Neural cell (in vitro differentiated cells): ENCODE results near the gene MN1.

Experiments used
- POLR2AphosphoS5 ChIP-seq: IDR thresholded peaks from 2 replicates; pipeline ENCODE4 v1.6.1; 2012
- TAF1 ChIP-seq: IDR thresholded peaks from 2 replicates; pipeline ENCODE4 v1.6.1; 2012; ENCODE audit warnings: low read depth
- TF ChIP-seq, protein P1 (sequence below): fragments of 450-650 bp; IDR thresholded peaks from 2 replicates; pipeline ENCODE4 v1.5.1; 2014; ENCODE audit warnings: antibody characterized with exemption, mild to moderate bottlenecking, moderate library complexity; ENCODE audit not compliant: poor library complexity, severe bottlenecking
- TF ChIP-seq, protein P2 (sequence below): IDR thresholded peaks from 2 replicates; pipeline ENCODE4 v1.6.1; 2012; ENCODE audit warnings: borderline replicate concordance

DNA sequence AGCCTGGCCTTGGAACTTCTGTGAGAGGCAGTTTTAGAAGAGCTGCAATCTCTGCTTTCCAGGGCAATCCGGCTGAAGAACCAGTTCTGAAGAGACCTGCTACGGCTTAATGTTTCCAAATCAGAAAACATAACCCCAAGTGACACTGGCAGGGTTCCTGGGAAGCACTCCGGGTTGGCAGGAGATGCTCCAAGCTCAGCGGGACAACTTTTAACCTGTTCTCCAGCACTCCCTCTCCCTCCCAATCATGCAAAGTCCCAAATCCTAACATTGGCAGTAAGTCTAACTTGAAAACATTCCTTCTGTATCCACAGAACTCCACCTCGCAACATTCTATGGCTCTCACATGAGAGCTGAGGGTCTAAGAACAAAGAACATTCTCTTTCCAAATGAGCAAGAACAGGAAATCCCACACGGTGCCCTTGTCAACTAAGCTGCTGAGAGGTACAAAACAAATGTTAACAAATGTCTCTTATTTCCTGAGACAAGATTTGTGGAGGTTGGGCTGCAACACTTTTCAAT, 48.5 kb upstream of the MN1 start:
- TF ChIP-seq, protein P1, sequence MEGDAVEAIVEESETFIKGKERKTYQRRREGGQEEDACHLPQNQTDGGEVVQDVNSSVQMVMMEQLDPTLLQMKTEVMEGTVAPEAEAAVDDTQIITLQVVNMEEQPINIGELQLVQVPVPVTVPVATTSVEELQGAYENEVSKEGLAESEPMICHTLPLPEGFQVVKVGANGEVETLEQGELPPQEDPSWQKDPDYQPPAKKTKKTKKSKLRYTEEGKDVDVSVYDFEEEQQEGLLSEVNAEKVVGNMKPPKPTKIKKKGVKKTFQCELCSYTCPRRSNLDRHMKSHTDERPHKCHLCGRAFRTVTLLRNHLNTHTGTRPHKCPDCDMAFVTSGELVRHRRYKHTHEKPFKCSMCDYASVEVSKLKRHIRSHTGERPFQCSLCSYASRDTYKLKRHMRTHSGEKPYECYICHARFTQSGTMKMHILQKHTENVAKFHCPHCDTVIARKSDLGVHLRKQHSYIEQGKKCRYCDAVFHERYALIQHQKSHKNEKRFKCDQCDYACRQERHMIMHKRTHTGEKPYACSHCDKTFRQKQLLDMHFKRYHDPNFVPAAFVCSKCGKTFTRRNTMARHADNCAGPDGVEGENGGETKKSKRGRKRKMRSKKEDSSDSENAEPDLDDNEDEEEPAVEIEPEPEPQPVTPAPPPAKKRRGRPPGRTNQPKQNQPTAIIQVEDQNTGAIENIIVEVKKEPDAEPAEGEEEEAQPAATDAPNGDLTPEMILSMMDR = no peak
- TF ChIP-seq POLR2AphosphoS5 (no peak), TAF1 (no peak)
- TF ChIP-seq, protein P2, sequence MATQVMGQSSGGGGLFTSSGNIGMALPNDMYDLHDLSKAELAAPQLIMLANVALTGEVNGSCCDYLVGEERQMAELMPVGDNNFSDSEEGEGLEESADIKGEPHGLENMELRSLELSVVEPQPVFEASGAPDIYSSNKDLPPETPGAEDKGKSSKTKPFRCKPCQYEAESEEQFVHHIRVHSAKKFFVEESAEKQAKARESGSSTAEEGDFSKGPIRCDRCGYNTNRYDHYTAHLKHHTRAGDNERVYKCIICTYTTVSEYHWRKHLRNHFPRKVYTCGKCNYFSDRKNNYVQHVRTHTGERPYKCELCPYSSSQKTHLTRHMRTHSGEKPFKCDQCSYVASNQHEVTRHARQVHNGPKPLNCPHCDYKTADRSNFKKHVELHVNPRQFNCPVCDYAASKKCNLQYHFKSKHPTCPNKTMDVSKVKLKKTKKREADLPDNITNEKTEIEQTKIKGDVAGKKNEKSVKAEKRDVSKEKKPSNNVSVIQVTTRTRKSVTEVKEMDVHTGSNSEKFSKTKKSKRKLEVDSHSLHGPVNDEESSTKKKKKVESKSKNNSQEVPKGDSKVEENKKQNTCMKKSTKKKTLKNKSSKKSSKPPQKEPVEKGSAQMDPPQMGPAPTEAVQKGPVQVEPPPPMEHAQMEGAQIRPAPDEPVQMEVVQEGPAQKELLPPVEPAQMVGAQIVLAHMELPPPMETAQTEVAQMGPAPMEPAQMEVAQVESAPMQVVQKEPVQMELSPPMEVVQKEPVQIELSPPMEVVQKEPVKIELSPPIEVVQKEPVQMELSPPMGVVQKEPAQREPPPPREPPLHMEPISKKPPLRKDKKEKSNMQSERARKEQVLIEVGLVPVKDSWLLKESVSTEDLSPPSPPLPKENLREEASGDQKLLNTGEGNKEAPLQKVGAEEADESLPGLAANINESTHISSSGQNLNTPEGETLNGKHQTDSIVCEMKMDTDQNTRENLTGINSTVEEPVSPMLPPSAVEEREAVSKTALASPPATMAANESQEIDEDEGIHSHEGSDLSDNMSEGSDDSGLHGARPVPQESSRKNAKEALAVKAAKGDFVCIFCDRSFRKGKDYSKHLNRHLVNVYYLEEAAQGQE = no peak
